SK-N-SH (cell line): Measurements from ENCODE around the gene POTEH.
"Not testable (repeated sequence)": the region's sequence is repeated elsewhere in the genome, so short reads cannot be mapped to it uniquely, and the experiment has no call there.

Experiments
- CTCF ChIP-seq: fragments of 200-600 bp; sonication (generic); IDR thresholded peaks from 2 replicates; pipeline ENCODE4 v1.6.1; 2017; ENCODE audit warnings: antibody characterized with exemption, mild to moderate bottlenecking, moderate library complexity
- ELF1 ChIP-seq: IDR thresholded peaks from 2 replicates; pipeline ENCODE4 v1.4.0; 2012
- GABPA ChIP-seq: IDR thresholded peaks from 2 replicates; pipeline ENCODE4 v1.4.0; 2012; ENCODE audit warnings: low read depth, mild to moderate bottlenecking
- JUND ChIP-seq: IDR thresholded peaks from 2 replicates; pipeline ENCODE4 v1.4.0; 2012
- MXI1 ChIP-seq: IDR thresholded peaks from 2 replicates; pipeline ENCODE4 v1.6.1; 2012; ENCODE audit warnings: mild to moderate bottlenecking, low read depth, low read length, improper control_type of control experiment
- POLR2AphosphoS5 ChIP-seq: IDR thresholded peaks from 2 replicates; pipeline ENCODE4 v1.6.1; 2012; ENCODE audit warnings: low read depth, low read length
- RAD21 ChIP-seq: IDR thresholded peaks from 2 replicates; pipeline ENCODE4 v1.6.1; 2012; ENCODE audit warnings: mild to moderate bottlenecking, low read length
- RFX5 ChIP-seq: IDR thresholded peaks from 2 replicates; pipeline ENCODE4 v1.6.1; 2012; ENCODE audit warnings: mild to moderate bottlenecking, improper control_type of control experiment, low read length
- RXRA ChIP-seq: IDR thresholded peaks from 2 replicates; pipeline ENCODE4 v1.4.0; 2012; ENCODE audit warnings: low read depth, mild to moderate bottlenecking, borderline replicate concordance
- USF2 ChIP-seq: fragments of 150-350 bp; IDR thresholded peaks from 2 replicates; pipeline ENCODE4 v1.6.1; 2017; ENCODE audit warnings: antibody characterized with exemption, low read length, low read depth, borderline replicate concordance

- TF ChIP-seq CTCF, ELF1, USF2, RXRA, POLR2AphosphoS5, MXI1, JUND, GABPA, RAD21, RFX5: not testable (repeated sequence)
Observed at GRCh38 chr22:15738909-15739391, 49.1 kb downstream of the POTEH start.
